Smooth muscle cell (in vitro differentiated cells): ENCODE data around the gene NALCN. TPM values are rescaled to one million over a fixed set of nuclear protein-coding genes. Genes with fewer than 3 reads are reported as not detected.

Experiments used
- DNase-seq: peaks from one replicate; lab custom pipeline; 2025; ENCODE audit not compliant: unreplicated experiment; lab: John Stamatoyannopoulos, UW
- H2AFZ ChIP-seq: fragments of 200-600 bp; sonication (generic); 2 replicates; pipeline ENCODE4 v1.6.0; 2016; ENCODE audit warnings: antibody characterized with exemption, low read depth, mild to moderate bottlenecking
- H3F3A ChIP-seq: fragments of 200-600 bp; sonication (generic); 2 replicates; pipeline ENCODE4 v1.6.0; 2017; ENCODE audit warnings: antibody characterized with exemption, low read depth
- H3K27ac ChIP-seq: fragments of 200-600 bp; sonication (generic); 2 replicates; pipeline ENCODE4 v1.5.1; 2016; ENCODE audit warnings: low read depth, mild to moderate bottlenecking
- H3K27me3 ChIP-seq: fragments of 200-600 bp; sonication (generic); 2 replicates; pipeline ENCODE4 v1.6.1; 2016; ENCODE audit warnings: low read depth, mild to moderate bottlenecking
- H3K36me3 ChIP-seq: fragments of 200-600 bp; sonication (generic); 2 replicates; pipeline ENCODE4 v1.5.1; 2016; ENCODE audit warnings: low read depth
- H3K4me1 ChIP-seq: fragments of 200-600 bp; sonication (generic); 2 replicates; pipeline ENCODE4 v1.5.1; 2016; ENCODE audit warnings: low read depth
- H3K4me2 ChIP-seq: fragments of 200-600 bp; sonication (generic); 2 replicates; pipeline ENCODE4 v1.6.0; 2016; ENCODE audit warnings: mild to moderate bottlenecking
- H3K4me3 ChIP-seq: fragments of 200-600 bp; sonication (generic); 2 replicates; pipeline ENCODE4 v1.5.1; 2016; ENCODE audit warnings: mild to moderate bottlenecking
- H3K79me2 ChIP-seq: fragments of 200-600 bp; sonication (generic); 2 replicates; pipeline ENCODE4 v1.6.0; 2016; ENCODE audit warnings: low read depth, mild to moderate bottlenecking
- H3K9ac ChIP-seq: fragments of 200-600 bp; sonication (generic); 2 replicates; pipeline ENCODE4 v1.6.0; 2016; ENCODE audit warnings: low read depth
- H3K9me3 ChIP-seq: fragments of 200-600 bp; sonication (generic); replicated peaks from 2 replicates; pipeline ENCODE4 v1.5.1; 2016; ENCODE audit warnings: low read depth
- H4K20me1 ChIP-seq: fragments of 200-600 bp; sonication (generic); 2 replicates; pipeline ENCODE4 v1.6.0; 2016; ENCODE audit warnings: low read depth
- CTCF ChIP-seq: fragments of 200-600 bp; sonication (generic); IDR thresholded peaks from 2 replicates; pipeline ENCODE4 v1.5.1; 2017; ENCODE audit warnings: borderline replicate concordance, mild to moderate bottlenecking, antibody characterized with exemption; ENCODE audit not compliant: insufficient read depth, poor library complexity, severe bottlenecking
- WGBS: methylation state at CpG from one replicate; pipeline ENCODE4 v1.1.7; 2016; ENCODE audit warnings: low lambda C conversion rate; 5-methylcytosine and 5-hydroxymethylcytosine counted together
- polyA plus RNA-seq: library from polyadenylated mRNA; unstranded; fragments of >200 nt; fragmentation: Nextera tagmentation; extraction: Ambion mirVana; gene quantifications from 2 replicates; pipeline ENCODE4 v1.2.1, GENCODE V29; 2016
- total RNA-seq: library from RNA; depleted of rRNA; stranded (reverse); fragments of >200 nt; gene quantifications from 2 replicates; pipeline ENCODE4 v1.2.3, GENCODE V29; 2014

NALCN gene
- total and polyA plus RNA-seq, 2 experiments from 2014 or later, result 4.1 to 6.0 TPM

- H3K4me2 ChIP-seq, result no peak overlapping the region
- no peaks in the 10 kb centered on the region for H3F3A ChIP-seq
- no peak overlapping the region for H2AFZ ChIP-seq
- H3K27me3 ChIP-seq, result peaks cover 4% of the 10 kb centered on the region
- H3K9me3 ChIP-seq, result no peaks in the 10 kb centered on the region
- 86% methylated on average over 7 of the region's 7 CpGs for WGBS
- no peaks in the 10 kb centered on the region for H3K79me2 ChIP-seq
- no peak overlapping the region for H3K9ac ChIP-seq
- H4K20me1 ChIP-seq, result no peaks in the 10 kb centered on the region
- H3K36me3 ChIP-seq, result no peaks in the 10 kb centered on the region
- H3K27ac ChIP-seq, result no peak overlapping the region
- no peak for TF ChIP-seq CTCF
- no peak for DNase-seq
- no peaks in the 10 kb centered on the region for H3K4me1 ChIP-seq
- H3K4me3 ChIP-seq, result no peak overlapping the region
These were observed 399.8 kb downstream of the NALCN start for GRCh38 chr13:101016475-101016874.

- DNase-seq, result no peak
- H3K4me1 ChIP-seq, result no peaks in the 10 kb centered on the region
- no peaks in the 10 kb centered on the region for H3K79me2 ChIP-seq
- H3K27ac ChIP-seq, result no peak overlapping the region
- H3K4me2 ChIP-seq, result no peak overlapping the region
- H4K20me1 ChIP-seq, result no peaks in the 10 kb centered on the region
- no peaks in the 10 kb centered on the region for H3F3A ChIP-seq
- TF ChIP-seq CTCF, result no peak
- H3K9me3 ChIP-seq, result no peaks in the 10 kb centered on the region
- H3K4me3 ChIP-seq, result no peak overlapping the region
- no peak overlapping the region for H3K9ac ChIP-seq
- no peaks in the 10 kb centered on the region for H3K36me3 ChIP-seq
- no peak overlapping the region for H2AFZ ChIP-seq
- H3K27me3 ChIP-seq, result peaks cover 8% of the 10 kb centered on the region
- 94% methylated on average over 5 of the region's 5 CpGs for WGBS
These were observed 403.1 kb downstream of the NALCN start for GRCh38 chr13:101013245-101013644.

- H3K36me3 ChIP-seq, result no peaks in the 10 kb centered on the region
- no peak overlapping the region for H2AFZ ChIP-seq
- H3K4me3 ChIP-seq, result no peak overlapping the region
- no peaks in the 10 kb centered on the region for H3K79me2 ChIP-seq
- DNase-seq, result no peak
- no peak overlapping the region for H3K9ac ChIP-seq
- H3K27ac ChIP-seq, result no peak overlapping the region
- peaks cover 5% of the 10 kb centered on the region for H3K27me3 ChIP-seq
- no peaks in the 10 kb centered on the region for H3F3A ChIP-seq
- H4K20me1 ChIP-seq, result no peaks in the 10 kb centered on the region
- no peaks in the 10 kb centered on the region for H3K4me1 ChIP-seq
- no peak for TF ChIP-seq CTCF
- no peaks in the 10 kb centered on the region for H3K9me3 ChIP-seq
- WGBS, result 68% methylated on average over 2 of the region's 2 CpGs
- H3K4me2 ChIP-seq, result no peak overlapping the region
These were observed 406.2 kb downstream of the NALCN start for GRCh38 chr13:101010100-101010499.

GRCh38 chr13:101007245-101007644 lies 409.1 kb downstream of the NALCN start:
- no peaks in the 10 kb centered on the region for H4K20me1 ChIP-seq
- H3K4me1 ChIP-seq, result no peaks in the 10 kb centered on the region
- no peak for DNase-seq
- no peak overlapping the region for H3K4me2 ChIP-seq
- H3K36me3 ChIP-seq, result no peaks in the 10 kb centered on the region
- H3K27me3 ChIP-seq, result peaks cover 5% of the 10 kb centered on the region
- no peak for TF ChIP-seq CTCF
- H3K79me2 ChIP-seq, result no peaks in the 10 kb centered on the region
- H3K27ac ChIP-seq, result no peak overlapping the region
- no peak overlapping the region for H2AFZ ChIP-seq
- H3K4me3 ChIP-seq, result no peak overlapping the region
- H3F3A ChIP-seq, result no peaks in the 10 kb centered on the region
- H3K9me3 ChIP-seq, result no peaks in the 10 kb centered on the region
- no peak overlapping the region for H3K9ac ChIP-seq
- 70% methylated on average over 2 of the region's 2 CpGs for WGBS
